CD1c-positive myeloid dendritic cell (primary cell): ENCODE measurements around the gene TM4SF20.
"Not testable (repeated sequence)": the region's sequence is repeated elsewhere in the genome, so short reads cannot be mapped to it uniquely, and the experiment has no call there.

Experiments used
- DNase-seq: peaks from one replicate; pipeline ENCODE4 v3.0.0-alpha.2; 2016; ENCODE audit errors: extremely low spot score

The TM4SF20 gene

GRCh38 chr2:227367427-227367795 is 11.7 kb downstream of the TM4SF20 start:
- DNase-seq: no peak

- DNase-seq: peak; percentile 21
Measured at GRCh38 chr2:227366769-227367426, 12.2 kb downstream of the TM4SF20 start.

- no peak for DNase-seq
Measured at GRCh38 chr2:227365833-227366232, 13.3 kb downstream of the TM4SF20 start.

GRCh38 chr2:227364585-227365263 is 14.4 kb downstream of the TM4SF20 start:
- not testable (repeated sequence) for DNase-seq

- peak; percentile 43 for DNase-seq
Measured at GRCh38 chr2:227363756-227364155, 15.3 kb downstream of the TM4SF20 start.

- no peak for DNase-seq
Measured at GRCh38 chr2:227360351-227360750, 18.8 kb downstream of the TM4SF20 start.

- no peak for DNase-seq
Measured at GRCh38 chr2:227351639-227352038, 27.5 kb downstream of the TM4SF20 start.

GRCh38 chr2:227349989-227350612 is 29.0 kb downstream of the TM4SF20 start:
- no peak for DNase-seq

- no peak for DNase-seq
Measured at GRCh38 chr2:227348324-227348723, 30.8 kb downstream of the TM4SF20 start.

- no peak for DNase-seq
Measured at GRCh38 chr2:227347117-227347516, 32.0 kb downstream of the TM4SF20 start.

- DNase-seq: no peak
Measured at GRCh38 chr2:227344231-227344630, 34.9 kb downstream of the TM4SF20 start.

GRCh38 chr2:227341553-227341952 is 37.6 kb downstream of the TM4SF20 start:
- DNase-seq: no peak

- DNase-seq: no peak
Measured at GRCh38 chr2:227340106-227340505, 39.0 kb downstream of the TM4SF20 start.

GRCh38 chr2:227339098-227339599 is 40.0 kb downstream of the TM4SF20 start:
- no peak for DNase-seq

GRCh38 chr2:227337442-227337841 is 41.7 kb downstream of the TM4SF20 start:
- DNase-seq: no peak

GRCh38 chr2:227335713-227336112 is 43.4 kb downstream of the TM4SF20 start:
- DNase-seq: peak; percentile 15

- no peak for DNase-seq
Measured at GRCh38 chr2:227326783-227327182, 52.3 kb downstream of the TM4SF20 start.

GRCh38 chr2:227325839-227326195 is 53.3 kb downstream of the TM4SF20 start:
- DNase-seq: peak; percentile 41

- peak; percentile 97 for DNase-seq
Measured at GRCh38 chr2:227324995-227325838, 53.9 kb downstream of the TM4SF20 start, which contains the start of gene MFF. Gene MFF, plus strand, starts transcription at chr2:227325251. Its CDS starts 5,415 bp downstream, at chr2:227330666.

GRCh38 chr2:227324642-227324994 is 54.5 kb downstream of the TM4SF20 start:
- no peak for DNase-seq

GRCh38 chr2:227323818-227324217 is 55.3 kb downstream of the TM4SF20 start:
- DNase-seq: no peak
